Measurements from ENCODE around the gene CARD19.
"Not testable (repeated sequence)": the region's sequence is repeated elsewhere in the genome, so short reads cannot be mapped to it uniquely, and the experiment has no call there.

The CARD19 gene

DNA sequence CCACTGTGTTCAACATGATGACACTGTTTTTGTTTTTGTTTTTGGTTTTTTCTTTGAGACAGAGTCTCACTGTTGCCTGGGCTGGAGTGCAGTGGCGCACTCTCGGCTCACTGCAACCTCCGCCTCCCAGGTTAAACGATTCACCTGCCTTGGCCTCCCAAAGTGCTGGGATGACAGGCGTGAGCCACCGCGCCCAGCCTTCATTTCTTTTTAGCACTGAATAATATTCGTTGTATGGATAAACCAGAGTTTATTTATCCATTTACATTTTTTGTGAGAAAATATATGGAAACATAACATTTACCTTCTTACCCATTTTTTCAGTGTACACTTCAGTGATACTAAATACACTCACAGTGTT lies 4.2 kb downstream of the CARD19 start:
- in situ Hi-C loops (cut with HindIII; ENCODE audit: low sequenced_read_pairs) = no loop called here
- DNase-seq (ENCODE audit: low read depth) = no peak
- TF ChIP-seq, protein P1, sequence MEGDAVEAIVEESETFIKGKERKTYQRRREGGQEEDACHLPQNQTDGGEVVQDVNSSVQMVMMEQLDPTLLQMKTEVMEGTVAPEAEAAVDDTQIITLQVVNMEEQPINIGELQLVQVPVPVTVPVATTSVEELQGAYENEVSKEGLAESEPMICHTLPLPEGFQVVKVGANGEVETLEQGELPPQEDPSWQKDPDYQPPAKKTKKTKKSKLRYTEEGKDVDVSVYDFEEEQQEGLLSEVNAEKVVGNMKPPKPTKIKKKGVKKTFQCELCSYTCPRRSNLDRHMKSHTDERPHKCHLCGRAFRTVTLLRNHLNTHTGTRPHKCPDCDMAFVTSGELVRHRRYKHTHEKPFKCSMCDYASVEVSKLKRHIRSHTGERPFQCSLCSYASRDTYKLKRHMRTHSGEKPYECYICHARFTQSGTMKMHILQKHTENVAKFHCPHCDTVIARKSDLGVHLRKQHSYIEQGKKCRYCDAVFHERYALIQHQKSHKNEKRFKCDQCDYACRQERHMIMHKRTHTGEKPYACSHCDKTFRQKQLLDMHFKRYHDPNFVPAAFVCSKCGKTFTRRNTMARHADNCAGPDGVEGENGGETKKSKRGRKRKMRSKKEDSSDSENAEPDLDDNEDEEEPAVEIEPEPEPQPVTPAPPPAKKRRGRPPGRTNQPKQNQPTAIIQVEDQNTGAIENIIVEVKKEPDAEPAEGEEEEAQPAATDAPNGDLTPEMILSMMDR (IDR thresholded peaks at IDR 0.05; ENCODE audit: low read depth, low read length, missing control alignments) = no peak
- H3K4me3 ChIP-seq (ENCODE audit: low read depth, low read length) = no peak overlapping the region

GRCh38 chr9:93101086-93101485 lies 5.1 kb downstream of the CARD19 start:
- in situ Hi-C loops (cut with HindIII; ENCODE audit: low sequenced_read_pairs); DNase-seq (ENCODE audit: low read depth); H3K4me3 ChIP-seq (ENCODE audit: low read depth, low read length): not testable (repeated sequence)

DNA sequence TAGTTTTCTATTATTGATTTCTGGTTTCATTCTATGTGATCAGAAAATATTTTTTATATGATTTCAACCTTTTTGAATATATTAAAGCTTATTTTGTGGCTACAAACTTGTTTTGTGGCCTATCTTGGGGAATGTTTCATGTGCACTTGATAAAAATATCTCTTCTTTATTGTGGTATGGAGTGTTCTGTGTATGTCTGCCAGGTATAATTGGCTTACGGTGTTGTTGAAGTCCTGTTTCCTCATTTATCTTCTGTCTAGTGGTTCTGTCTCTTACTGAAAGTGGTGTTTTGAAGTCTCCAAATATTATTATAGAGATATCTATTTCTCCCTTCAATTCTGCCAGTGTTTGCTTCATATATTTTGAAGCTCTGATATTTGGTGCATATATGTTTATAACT lies 9.6 kb downstream of the CARD19 start:
- in situ Hi-C loops (cut with HindIII; ENCODE audit: low sequenced_read_pairs) = no loop called here
- no peak overlapping the region for H3K4me3 ChIP-seq (ENCODE audit: low read depth, low read length)
- TF ChIP-seq, protein P1 (IDR thresholded peaks at IDR 0.05; ENCODE audit: low read depth, low read length, missing control alignments) = no peak
- DNase-seq (ENCODE audit: low read depth) = no peak

DNA sequence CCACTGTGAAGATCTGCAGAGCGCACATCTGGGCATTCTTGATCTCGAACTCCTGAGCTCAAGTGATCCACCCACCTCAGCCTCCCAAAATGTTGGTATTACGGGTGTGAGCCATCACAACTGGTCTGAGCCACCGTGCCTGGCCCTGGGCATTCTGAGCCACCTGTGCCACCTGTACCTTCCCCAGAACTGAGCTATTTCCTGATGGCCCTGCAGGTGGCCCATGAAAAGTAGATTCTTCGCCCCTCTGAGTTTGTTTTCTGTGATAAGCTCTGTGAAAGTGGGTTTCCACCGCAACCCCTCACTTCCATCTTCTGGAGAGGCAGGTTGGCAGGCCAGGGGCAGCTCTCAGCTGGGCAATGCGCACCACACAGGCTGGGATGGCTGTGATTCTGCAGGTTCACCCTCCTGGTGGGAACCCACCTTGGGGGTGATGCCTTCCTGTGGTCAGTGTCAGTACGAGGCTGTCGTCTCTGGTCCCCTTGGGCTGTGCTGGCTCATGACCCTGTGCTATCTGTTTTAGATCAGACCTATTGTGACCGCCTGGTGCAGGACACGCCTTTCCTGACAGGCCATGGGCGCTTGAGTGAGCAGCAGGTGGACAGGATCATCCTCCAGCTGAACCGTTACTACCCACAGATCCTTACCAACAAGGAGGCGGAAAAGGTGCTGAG lies 11.3 kb downstream of the CARD19 start:
- no peak overlapping the region for H3K4me3 ChIP-seq (ENCODE audit: low read depth, low read length)
- DNase-seq (ENCODE audit: low read depth) = no peak
- in situ Hi-C loops (cut with HindIII; ENCODE audit: low sequenced_read_pairs) = no loop called here
- TF ChIP-seq, protein P1 (IDR thresholded peaks at IDR 0.05; ENCODE audit: low read depth, low read length, missing control alignments) = no peak

GRCh38 chr9:93107825-93108161 lies 11.8 kb downstream of the CARD19 start:
- TF ChIP-seq, protein P1 (IDR thresholded peaks at IDR 0.05; ENCODE audit: low read depth, low read length, missing control alignments) = no peak
- DNase-seq (ENCODE audit: low read depth) = no peak
- in situ Hi-C loops (cut with HindIII; ENCODE audit: low sequenced_read_pairs) = no loop called here
- no peak overlapping the region for H3K4me3 ChIP-seq (ENCODE audit: low read depth, low read length)

GRCh38 chr9:93108291-93109041 lies 12.4 kb downstream of the CARD19 start:
- no peak for DNase-seq (ENCODE audit: low read depth)
- H3K4me3 ChIP-seq (ENCODE audit: low read depth, low read length) = no peak overlapping the region
- in situ Hi-C loops (cut with HindIII; ENCODE audit: low sequenced_read_pairs) = no loop called here
- TF ChIP-seq, protein P1 (IDR thresholded peaks at IDR 0.05; ENCODE audit: low read depth, low read length, missing control alignments) = no peak

GRCh38 chr9:93110311-93110855 lies 14.4 kb downstream of the CARD19 start:
- no peak for DNase-seq (ENCODE audit: low read depth)
- H3K4me3 ChIP-seq (ENCODE audit: low read depth, low read length) = no peak overlapping the region
- in situ Hi-C loops (cut with HindIII; ENCODE audit: low sequenced_read_pairs) = no loop called here
- TF ChIP-seq, protein P1 (IDR thresholded peaks at IDR 0.05; ENCODE audit: low read depth, low read length, missing control alignments) = no peak

Measured in astrocyte of the cerebellum (primary cell).